HUES6 (cell line): ENCODE data around the gene MPPED2.

Source experiments
- H3K27ac ChIP-seq: 2 replicates; pipeline ENCODE4 v1.7.0; 2013; ENCODE audit warnings: low read depth, mild to moderate bottlenecking, low read length, inconsistent platforms
- H3K27me3 ChIP-seq: 2 replicates; pipeline ENCODE4 v1.6.1; 2013; ENCODE audit warnings: low read length; ENCODE audit not compliant: control insufficient read depth, insufficient read depth
- H3K36me3 ChIP-seq: 2 replicates; pipeline ENCODE4 v1.6.1; 2013; ENCODE audit warnings: low read length; ENCODE audit not compliant: control insufficient read depth, insufficient read depth
- H3K4me1 ChIP-seq: 2 replicates; pipeline ENCODE4 v1.6.1; 2013; ENCODE audit warnings: low read length; ENCODE audit not compliant: control insufficient read depth, insufficient read depth
- H3K4me3 ChIP-seq: 2 replicates; pipeline ENCODE4 v1.5.1; 2013; ENCODE audit warnings: low read depth, low read length
- H3K9ac ChIP-seq: one replicate; pipeline ENCODE4 v1.6.1; 2013; ENCODE audit warnings: mild to moderate bottlenecking, low read length
- H3K9me3 ChIP-seq: 2 replicates; pipeline ENCODE4 v1.6.1; 2013; ENCODE audit warnings: low read depth, low read length; ENCODE audit not compliant: control insufficient read depth, insufficient read depth

Gene MPPED2

DNA sequence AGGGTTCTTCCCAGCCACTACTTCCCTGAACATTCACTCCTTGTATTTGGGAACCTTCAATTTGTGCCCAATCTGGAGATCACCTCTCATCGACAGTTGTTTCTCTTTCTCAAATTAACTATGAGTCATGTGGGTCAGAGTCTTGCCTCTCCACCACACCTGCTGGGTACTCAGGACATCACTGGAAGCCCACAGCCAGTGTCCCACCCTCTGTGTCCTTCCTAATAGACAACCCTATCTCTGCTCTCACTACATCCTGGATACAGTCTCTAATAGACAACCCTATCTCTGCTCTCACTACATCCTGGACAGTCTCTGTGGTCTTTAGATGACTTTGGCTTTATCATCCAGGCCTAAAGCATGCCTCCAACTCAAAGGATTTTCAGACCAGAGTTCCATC is 193.1 kb downstream of the MPPED2 start:
- Histone ChIP-seq H3K27ac (no peak overlapping the region), H3K9me3 (no peaks in the 10 kb centered on the region), H3K36me3 (no peaks in the 10 kb centered on the region), H3K4me1 (no peaks in the 10 kb centered on the region), H3K9ac (no peak overlapping the region), H3K27me3 (no peaks in the 10 kb centered on the region), H3K4me3 (no peak overlapping the region)

DNA sequence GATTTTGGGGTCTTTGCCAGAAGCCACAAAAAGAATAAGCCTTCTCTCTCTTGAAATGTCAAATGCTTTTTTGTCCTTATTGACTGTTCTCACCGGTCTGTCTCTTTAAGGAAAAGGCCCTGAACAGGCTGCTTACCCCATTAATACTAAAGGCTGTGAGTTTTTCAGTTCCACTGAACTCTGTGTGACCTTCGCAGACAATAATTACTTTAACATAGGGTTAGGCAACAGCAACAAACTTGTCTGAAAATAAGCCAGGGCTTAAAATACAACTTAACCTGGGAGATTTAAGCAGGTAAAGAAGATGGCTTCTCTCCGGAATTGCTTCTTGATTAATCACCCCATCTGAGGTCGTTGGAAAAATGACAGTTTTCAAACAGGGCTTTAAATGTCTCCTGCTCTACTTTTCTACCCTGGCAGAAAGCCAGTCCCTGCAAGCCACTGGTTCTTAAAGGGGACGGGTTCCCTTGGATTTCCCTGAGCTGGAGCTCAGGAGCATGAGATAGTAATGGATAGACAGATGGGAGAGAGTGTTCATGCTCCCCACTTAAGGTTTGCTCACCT is 193.8 kb downstream of the MPPED2 start:
- H3K27me3 ChIP-seq: no peaks in the 10 kb centered on the region
- no peaks in the 10 kb centered on the region for H3K36me3 ChIP-seq
- no peaks in the 10 kb centered on the region for H3K4me1 ChIP-seq
- no peak overlapping the region for H3K27ac ChIP-seq
- H3K9me3 ChIP-seq: peaks cover 4% of the 10 kb centered on the region; the same call in 1 of the 2 replicates
- H3K9ac ChIP-seq: no peak overlapping the region
- H3K4me3 ChIP-seq: no peak overlapping the region

- Histone ChIP-seq H3K9ac (no peak overlapping the region), H3K27me3 (no peaks in the 10 kb centered on the region)
Observed at GRCh38 chr11:30388957-30389356, 197.2 kb downstream of the MPPED2 start.

GRCh38 chr11:30387891-30388861 is 198.0 kb downstream of the MPPED2 start:
- H3K27me3 ChIP-seq: no peaks in the 10 kb centered on the region
- no peak overlapping the region for H3K4me3 ChIP-seq
- H3K4me1 ChIP-seq: no peaks in the 10 kb centered on the region
- H3K9me3 ChIP-seq: peaks cover 22% of the 10 kb centered on the region
- H3K9ac ChIP-seq: no peak overlapping the region
- no peak overlapping the region for H3K27ac ChIP-seq
- no peaks in the 10 kb centered on the region for H3K36me3 ChIP-seq

More at GRCh38 chr11:30388957-30389356, 197.2 kb downstream of the MPPED2 start:
- no peaks in the 10 kb centered on the region for H3K36me3 ChIP-seq
- no peaks in the 10 kb centered on the region for H3K4me1 ChIP-seq
- no peak overlapping the region for H3K27ac ChIP-seq
- no peak overlapping the region for H3K4me3 ChIP-seq
- H3K9me3 ChIP-seq: peaks cover 22% of the 10 kb centered on the region

DNA sequence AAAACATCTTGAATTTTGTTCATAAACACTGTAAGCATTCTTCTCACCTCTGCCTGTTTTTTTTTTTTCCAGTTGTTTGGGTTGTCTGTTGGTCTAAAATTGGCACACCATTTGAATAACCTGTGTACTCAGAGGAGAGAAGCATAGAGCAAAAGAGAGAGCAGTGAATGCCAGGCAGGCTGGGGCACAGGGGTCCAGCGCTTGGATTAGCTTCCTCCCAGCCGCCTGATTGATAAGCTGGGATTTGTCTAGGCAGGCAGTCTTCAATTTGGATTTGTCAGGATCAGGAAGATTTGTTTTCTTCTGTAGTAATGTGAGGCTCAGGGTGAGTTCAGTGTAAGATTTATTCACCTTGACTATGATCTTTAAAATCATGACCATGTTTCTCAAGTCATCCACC is 204.3 kb downstream of the MPPED2 start:
- H3K27ac ChIP-seq: no peak overlapping the region
- no peak overlapping the region for H3K9ac ChIP-seq
- peaks cover 13% of the 10 kb centered on the region for H3K9me3 ChIP-seq
- no peak overlapping the region for H3K4me3 ChIP-seq
- H3K4me1 ChIP-seq: peaks cover 6% of the 10 kb centered on the region; the same call in 1 of the 2 replicates
- H3K27me3 ChIP-seq: no peaks in the 10 kb centered on the region
- H3K36me3 ChIP-seq: no peaks in the 10 kb centered on the region

- H3K36me3 ChIP-seq: no peaks in the 10 kb centered on the region
- H3K27ac ChIP-seq: no peak overlapping the region
- peaks cover 6% of the 10 kb centered on the region; the same call in 1 of the 2 replicates for H3K4me1 ChIP-seq
- peaks cover 4% of the 10 kb centered on the region for H3K9me3 ChIP-seq
- no peak overlapping the region for H3K9ac ChIP-seq
- no peaks in the 10 kb centered on the region for H3K27me3 ChIP-seq
- no peak overlapping the region for H3K4me3 ChIP-seq
Observed at GRCh38 chr11:30380846-30381245, 205.3 kb downstream of the MPPED2 start.

DNA sequence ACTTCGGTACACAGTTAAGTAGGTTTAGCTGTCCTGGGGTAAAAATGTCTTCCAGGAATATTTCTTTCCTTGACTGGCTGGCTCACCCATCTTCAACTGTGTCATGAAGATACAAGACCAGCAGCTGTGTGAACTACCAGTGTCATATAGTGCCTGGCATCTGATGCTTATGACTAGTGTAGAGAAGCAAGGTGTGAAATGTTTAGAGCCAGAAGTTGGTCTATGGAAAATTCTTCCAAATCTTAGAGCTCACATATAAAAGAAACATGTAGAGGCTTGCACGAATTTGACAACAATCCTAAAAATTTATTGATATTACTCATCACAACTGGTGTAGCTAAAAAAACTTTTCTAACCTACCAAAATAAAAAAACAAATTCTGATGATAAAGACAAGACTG is 208.8 kb downstream of the MPPED2 start:
- Histone ChIP-seq H3K27me3 (no peaks in the 10 kb centered on the region), H3K9ac (no peak overlapping the region), H3K4me1 (peaks cover 6% of the 10 kb centered on the region; the same call in 1 of the 2 replicates), H3K27ac (no peak overlapping the region), H3K4me3 (no peak overlapping the region), H3K36me3 (no peaks in the 10 kb centered on the region), H3K9me3 (no peaks in the 10 kb centered on the region)

- no peak overlapping the region for H3K27ac ChIP-seq
- no peaks in the 10 kb centered on the region for H3K27me3 ChIP-seq
- no peak overlapping the region for H3K9ac ChIP-seq
- H3K4me3 ChIP-seq: no peak overlapping the region
- H3K36me3 ChIP-seq: no peaks in the 10 kb centered on the region
- H3K4me1 ChIP-seq: peaks cover 3% of the 10 kb centered on the region; the same call in 1 of the 2 replicates
- H3K9me3 ChIP-seq: 0 out of 2 replicates have a peak, but pooled peaks cover 3% of the 10 kb centered on the region
Observed at GRCh38 chr11:30370164-30370563, 216.0 kb downstream of the MPPED2 start.

DNA sequence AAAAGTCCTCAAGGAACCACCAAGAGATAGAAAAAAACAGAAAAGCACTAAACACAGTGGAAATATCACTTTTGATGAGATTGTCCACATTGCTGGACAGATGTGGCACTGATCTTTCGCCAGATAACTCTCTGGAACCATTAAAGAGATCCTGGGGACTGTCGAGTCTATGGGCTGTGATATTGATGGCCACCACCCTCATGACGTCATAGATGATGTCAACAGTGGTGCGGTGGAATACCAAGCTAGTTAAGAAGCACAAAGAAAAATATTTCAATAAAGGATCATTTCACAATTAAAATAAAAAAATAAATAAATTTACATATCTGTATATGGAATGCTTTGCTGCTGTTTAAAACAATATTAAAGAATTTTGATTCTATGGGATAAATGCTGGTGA is 217.8 kb downstream of the MPPED2 start:
- no peak overlapping the region for H3K9ac ChIP-seq
- no peaks in the 10 kb centered on the region for H3K36me3 ChIP-seq
- no peak overlapping the region for H3K27ac ChIP-seq
- no peak overlapping the region for H3K4me3 ChIP-seq
- 0 out of 2 replicates have a peak, but pooled peaks cover 3% of the 10 kb centered on the region for H3K9me3 ChIP-seq
- H3K4me1 ChIP-seq: peaks cover 10% of the 10 kb centered on the region
- H3K27me3 ChIP-seq: no peaks in the 10 kb centered on the region

- no peaks in the 10 kb centered on the region for H3K27me3 ChIP-seq
- H3K4me1 ChIP-seq: peaks cover 10% of the 10 kb centered on the region
- no peak overlapping the region for H3K27ac ChIP-seq
- 0 out of 2 replicates have a peak, but pooled peaks cover 3% of the 10 kb centered on the region for H3K9me3 ChIP-seq
- no peak overlapping the region for H3K9ac ChIP-seq
- no peaks in the 10 kb centered on the region for H3K36me3 ChIP-seq
- no peak overlapping the region for H3K4me3 ChIP-seq
Observed at GRCh38 chr11:30365793-30366517, 220.2 kb downstream of the MPPED2 start.
